Stimulated activated CD4-positive, alpha-beta T cell treated with anti-CD3 and anti-CD28 coated beads, Interleukin-1b, Interleukin-23, amount 100 ng/mL, for 24 hours (primary cell): ENCODE measurements around the gene HLA-DQA1.
"Not testable (repeated sequence)": the region's sequence is repeated elsewhere in the genome, so short reads cannot be mapped to it uniquely, and the experiment has no call there.

Source experiments
- DNase-seq, 4 experiments: peaks; one replicate each; pipeline ENCODE4 v3.0.0-alpha.2; 2020; ENCODE audit warnings: low read depth in 4 of 4, low spot score in 1 of 4

HLA-DQA1 gene

GRCh38 chr6:32657819-32658218 lies 20.6 kb downstream of the HLA-DQA1 start:
- not testable (repeated sequence) for DNase-seq

GRCh38 chr6:32658268-32658897 lies 21.2 kb downstream of the HLA-DQA1 start:
- DNase-seq = no peak

- DNase-seq = no peak
Measured at GRCh38 chr6:32659856-32660595, 22.8 kb downstream of the HLA-DQA1 start.

DNA sequence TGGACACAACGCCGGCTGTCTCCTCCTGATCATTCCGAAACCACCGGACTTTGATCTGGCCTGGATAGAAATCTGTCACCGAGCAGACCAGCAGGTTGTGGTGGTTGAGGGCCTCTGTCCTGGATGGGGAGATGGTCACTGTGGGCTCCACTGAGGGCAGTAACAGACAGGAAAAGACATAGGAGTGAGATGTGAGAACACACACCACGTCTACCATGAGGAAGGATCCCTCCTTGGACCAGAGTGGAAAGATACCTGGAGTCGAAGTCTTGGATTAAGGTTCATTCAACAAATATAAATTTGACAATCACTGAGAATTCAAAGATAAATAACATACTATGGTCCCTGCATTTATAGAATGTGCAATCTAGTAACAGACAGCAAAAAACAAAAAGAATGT lies 24.9 kb downstream of the HLA-DQA1 start:
- no peak for DNase-seq

GRCh38 chr6:32662836-32663235 lies 25.6 kb downstream of the HLA-DQA1 start:
- DNase-seq = no peak

- DNase-seq = no peak
Measured at GRCh38 chr6:32664354-32664753, 27.1 kb downstream of the HLA-DQA1 start.

DNA sequence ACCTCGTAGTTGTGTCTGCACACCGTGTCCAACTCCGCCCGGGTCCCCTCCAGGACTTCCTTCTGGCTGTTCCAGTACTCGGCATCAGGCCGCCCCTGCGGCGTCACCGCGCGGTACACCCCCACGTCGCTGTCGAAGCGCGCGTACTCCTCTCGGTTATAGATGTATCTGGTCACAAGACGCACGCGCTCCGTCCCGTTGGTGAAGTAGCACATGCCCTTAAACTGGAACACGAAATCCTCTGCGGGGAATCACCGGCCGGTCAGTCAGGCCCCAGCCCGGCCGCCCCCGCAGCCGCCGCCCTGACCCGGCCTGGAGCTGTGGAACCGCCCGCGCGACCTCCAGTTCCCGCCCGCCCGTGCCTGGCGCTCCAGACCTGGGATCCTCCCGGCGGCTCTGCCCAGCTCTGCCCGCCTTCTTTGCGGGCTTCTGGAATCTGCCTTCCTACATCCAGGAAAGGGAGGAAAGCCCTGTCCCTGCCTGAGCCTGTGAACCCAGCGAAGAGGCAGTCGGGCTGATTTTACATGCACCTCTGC lies 27.7 kb downstream of the HLA-DQA1 start:
- peak in 1 of 4 experiments; percentile 16 for DNase-seq

- DNase-seq = no peak
Measured at GRCh38 chr6:32665661-32666060, 28.5 kb downstream of the HLA-DQA1 start.

DNA sequence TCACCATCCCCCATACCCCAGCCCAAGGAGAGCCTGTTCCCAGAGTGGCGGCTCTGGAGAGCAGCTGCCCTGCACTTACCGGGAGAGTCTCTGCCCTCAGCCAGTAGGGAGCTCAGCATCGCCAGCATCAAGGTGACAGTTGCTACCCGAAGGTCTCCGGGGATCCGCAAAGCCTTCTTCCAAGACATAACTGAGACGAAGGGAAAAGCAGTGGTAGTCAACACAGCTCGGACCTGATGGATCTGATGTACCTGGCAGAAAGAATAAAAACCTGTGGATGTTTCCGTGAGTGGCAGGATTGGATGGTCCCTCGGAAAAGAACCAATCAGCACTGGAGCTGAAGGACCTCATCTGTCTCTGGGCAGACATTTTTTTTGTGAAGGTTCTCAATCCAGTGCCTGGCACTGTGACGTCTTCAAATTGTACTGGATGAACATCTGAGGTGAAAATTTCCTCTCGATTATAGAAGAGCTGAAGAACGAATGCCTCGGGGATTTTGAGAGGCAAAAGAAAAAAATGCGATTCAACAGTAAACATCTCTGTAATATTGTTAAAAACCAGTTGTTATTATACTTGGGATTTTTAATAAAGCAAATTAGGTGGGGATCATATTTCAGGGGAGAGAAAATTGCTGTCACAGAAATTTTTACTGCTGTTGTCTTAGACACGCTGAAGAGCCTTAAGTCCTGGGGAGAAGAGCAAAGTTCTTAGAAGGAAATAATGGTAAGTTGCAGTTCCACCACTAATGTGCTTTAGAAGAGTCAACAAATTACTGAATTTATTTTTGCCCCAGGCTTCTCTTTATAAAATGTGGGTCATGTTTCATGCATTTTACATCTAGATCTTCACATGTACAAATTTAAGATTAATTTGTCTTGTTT lies 29.5 kb downstream of the HLA-DQA1 start, which contains the start of gene HLA-DQB1:
Gene HLA-DQB1, minus strand, starts transcription at position 238 of the 881 bp plus-strand sequence. Its CDS starts 50 bp downstream, at position 188.
- DNase-seq = peak in 2 of 4 experiments; percentile 21 to 30

GRCh38 chr6:32668226-32668747 lies 31.1 kb downstream of the HLA-DQA1 start:
- DNase-seq = peak in 2 of 4 experiments; percentile 12 to 15

DNA sequence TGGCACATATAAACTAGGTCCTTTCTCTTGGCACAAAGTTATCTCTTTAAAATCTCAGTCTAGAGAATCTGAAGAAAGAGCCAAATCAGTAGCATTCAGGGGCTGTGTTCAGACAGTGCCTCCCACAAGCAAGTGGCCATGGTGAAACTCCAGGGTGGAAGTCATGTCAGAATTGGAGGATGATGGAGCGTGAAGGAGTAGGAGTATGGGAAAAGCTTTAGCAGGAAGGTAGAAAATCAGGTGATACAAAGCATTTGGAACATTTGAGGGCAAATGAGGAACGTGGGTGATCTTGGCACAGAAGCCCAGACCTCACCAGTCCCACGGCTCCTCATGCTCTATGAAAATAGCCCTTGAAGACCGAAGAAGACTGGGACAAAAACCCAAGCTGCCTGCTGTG lies 32.0 kb downstream of the HLA-DQA1 start:
- DNase-seq = no peak

- DNase-seq = no peak
Measured at GRCh38 chr6:32669893-32670292, 32.7 kb downstream of the HLA-DQA1 start.

DNA sequence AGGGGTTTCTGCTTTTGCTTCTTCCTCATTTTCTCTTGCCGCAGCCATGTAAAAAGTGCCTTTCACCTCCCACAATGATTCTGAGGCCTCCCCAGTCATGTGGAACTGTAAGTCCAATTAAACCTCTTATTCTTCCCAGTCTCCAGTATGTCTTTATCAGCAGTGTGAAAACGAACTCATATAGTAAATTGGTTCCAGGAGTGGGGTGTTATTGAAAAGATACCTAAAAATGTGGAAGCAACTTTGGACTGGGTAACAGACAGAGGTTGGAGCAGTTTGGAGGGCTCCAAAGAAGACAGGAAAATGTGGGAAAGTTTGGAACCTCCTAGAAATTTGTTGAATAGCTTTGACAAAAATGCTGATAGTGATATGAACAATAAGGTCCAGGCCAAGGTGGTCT lies 34.7 kb downstream of the HLA-DQA1 start:
- not testable (repeated sequence) for DNase-seq

- not testable (repeated sequence) for DNase-seq
Measured at GRCh38 chr6:32674123-32674522, 36.9 kb downstream of the HLA-DQA1 start.

- DNase-seq = no peak
Measured at GRCh38 chr6:32679492-32679891, 42.3 kb downstream of the HLA-DQA1 start.

- no peak for DNase-seq
Measured at GRCh38 chr6:32680055-32680454, 42.8 kb downstream of the HLA-DQA1 start.

DNA sequence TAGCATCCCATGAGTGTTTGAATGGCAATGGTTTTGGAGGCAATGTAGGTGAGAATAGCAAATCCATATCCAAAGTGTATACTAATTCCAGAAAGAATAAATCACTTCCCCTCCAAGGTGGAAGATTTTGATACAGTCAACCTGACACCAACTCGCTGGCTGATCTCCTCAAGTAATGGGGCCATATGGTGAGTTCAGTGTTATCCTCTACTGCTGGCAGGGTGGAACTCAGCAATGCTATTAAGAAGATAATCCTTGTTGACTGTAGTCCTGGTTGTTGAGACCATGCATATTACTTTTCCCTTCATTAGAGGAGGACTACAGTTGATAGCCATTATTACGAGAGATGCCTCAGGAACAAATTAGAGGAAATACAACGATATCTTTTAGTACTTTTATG lies 47.0 kb downstream of the HLA-DQA1 start:
- DNase-seq = no peak

DNA sequence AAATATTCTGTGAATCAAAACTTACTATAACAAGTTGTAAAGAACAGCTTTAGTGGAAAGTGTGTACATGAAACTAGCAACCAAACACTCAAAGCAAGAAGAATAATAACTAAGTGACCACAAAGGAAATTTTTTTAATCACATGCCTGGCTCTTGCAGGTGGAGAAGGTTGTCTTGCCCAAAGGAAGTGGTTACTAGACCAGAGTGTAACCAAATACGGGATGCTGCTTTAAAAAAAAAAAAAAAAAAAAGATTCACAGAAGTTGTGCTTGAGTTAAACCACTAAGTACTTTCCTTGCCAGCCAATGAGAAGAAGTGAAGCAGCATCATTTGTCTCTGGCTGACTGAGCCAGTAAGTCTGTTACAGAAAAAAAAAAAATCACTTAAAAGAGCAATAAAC lies 48.4 kb downstream of the HLA-DQA1 start:
- DNase-seq = no peak

- DNase-seq = no peak
Measured at GRCh38 chr6:32689531-32690501, 52.6 kb downstream of the HLA-DQA1 start.

- DNase-seq = peak in 2 of 4 experiments; percentile 7 to 23
Measured at GRCh38 chr6:32692019-32692418, 54.8 kb downstream of the HLA-DQA1 start.
